HG03354 (cell line): ENCODE measurements around the gene IRX1.

ENCODE experiments used
- ATAC-seq: cut with Tn5 transposase; IDR thresholded peaks from one replicate; pipeline ENCODE4 v1.9.1; 2021; ENCODE audit warnings: mild to moderate bottlenecking; ENCODE audit not compliant: unreplicated experiment, poor library complexity, severe bottlenecking

The IRX1 gene

DNA sequence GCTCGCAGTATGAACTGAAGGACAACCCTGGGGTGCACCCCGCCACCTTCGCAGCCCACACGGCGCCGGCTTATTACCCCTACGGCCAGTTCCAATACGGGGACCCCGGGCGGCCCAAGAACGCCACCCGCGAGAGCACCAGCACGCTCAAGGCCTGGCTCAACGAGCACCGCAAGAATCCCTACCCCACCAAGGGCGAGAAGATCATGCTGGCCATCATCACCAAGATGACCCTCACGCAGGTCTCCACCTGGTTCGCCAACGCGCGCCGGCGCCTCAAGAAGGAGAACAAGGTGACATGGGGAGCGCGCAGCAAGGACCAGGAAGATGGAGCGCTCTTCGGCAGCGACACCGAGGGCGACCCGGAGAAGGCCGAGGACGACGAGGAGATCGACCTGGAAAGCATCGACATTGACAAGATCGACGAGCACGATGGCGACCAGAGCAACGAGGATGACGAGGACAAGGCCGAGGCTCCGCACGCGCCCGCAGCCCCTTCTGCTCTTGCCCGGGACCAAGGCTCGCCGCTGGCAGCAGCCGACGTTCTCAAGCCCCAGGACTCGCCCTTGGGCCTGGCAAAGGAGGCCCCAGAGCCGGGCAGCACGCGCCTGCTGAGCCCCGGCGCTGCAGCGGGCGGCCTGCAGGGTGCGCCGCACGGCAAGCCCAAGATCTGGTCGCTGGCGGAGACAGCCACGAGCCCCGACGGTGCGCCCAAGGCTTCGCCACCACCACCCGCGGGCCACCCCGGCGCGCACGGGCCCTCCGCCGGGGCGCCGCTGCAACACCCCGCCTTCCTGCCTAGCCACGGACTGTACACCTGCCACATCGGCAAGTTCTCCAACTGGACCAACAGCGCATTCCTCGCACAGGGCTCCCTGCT is 3.8 kb downstream of the IRX1 start:
- ATAC-seq: no peak

DNA sequence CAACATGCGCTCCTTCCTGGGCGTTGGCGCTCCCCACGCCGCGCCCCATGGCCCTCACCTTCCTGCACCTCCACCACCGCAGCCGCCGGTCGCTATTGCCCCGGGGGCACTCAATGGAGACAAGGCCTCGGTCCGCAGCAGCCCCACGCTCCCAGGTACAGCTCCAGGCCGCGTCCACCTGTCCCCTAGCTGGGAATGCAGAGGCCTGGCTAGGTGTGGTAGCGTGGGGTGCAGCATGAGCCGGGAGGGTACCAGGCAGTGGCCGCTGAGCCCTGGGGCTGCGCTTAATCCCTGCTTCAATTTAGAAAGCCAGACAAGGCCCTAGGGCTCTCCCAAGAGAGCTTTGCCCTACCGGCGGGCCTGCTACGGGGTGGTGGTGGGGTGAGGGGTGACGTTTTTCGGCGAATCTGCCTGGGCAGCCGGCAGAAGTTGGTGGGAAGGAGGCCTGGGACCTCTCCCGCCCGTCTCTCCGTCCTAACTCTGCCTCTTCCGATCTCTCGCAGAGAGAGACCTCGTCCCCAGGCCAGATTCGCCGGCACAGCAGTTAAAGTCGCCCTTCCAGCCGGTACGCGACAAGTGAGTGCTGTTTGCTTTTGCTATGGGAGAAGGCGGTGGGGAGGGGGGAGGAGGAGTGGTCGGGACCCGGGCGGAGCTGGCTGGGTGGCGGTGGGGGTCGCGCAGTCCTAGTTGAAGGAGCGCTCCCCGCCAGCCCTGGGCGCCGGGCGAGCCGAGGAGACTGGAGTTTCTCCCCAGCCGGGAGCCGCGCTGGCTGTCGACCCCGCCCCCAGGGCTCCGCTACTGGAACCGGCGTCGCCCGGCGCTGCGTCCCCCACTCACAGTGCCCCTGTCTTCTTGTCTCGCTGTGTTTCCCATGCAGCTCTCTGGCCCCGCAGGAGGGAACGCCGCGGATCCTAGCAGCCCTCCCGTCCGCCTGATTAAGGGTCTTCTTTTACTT is 4.8 kb downstream of the IRX1 start:
- no peak for ATAC-seq

DNA sequence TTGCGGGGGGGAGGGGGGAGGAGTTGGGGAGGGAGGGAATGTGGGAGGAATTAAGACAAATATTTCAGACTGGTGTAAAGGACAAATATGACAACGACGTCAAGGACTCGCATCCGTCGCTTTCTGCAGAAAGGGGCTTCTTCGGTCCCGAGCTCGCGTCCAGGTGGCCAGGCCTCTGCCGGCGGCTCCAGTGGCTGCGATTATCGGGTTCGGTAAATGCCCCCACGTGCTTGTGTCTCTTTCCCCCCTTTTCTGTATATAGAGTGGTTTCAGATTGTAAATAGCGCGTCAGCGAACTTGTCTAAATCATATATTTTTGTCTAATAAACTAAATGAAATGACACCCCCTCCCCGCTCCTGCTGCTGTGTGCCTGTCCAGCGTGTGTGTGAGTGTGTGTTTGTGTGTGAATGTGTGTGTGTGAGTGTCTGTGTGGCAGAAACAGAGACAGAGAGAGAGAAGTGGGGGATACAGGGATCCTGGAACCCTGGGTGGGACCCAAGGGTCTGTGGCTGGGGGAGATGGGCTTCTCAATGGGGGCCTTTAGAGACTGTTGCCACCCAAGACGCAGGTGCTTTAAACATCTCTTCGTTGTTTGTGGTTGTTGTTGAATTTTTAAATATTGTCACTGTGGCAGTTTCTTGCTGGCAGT is 5.6 kb downstream of the IRX1 start:
- ATAC-seq: no peak

DNA sequence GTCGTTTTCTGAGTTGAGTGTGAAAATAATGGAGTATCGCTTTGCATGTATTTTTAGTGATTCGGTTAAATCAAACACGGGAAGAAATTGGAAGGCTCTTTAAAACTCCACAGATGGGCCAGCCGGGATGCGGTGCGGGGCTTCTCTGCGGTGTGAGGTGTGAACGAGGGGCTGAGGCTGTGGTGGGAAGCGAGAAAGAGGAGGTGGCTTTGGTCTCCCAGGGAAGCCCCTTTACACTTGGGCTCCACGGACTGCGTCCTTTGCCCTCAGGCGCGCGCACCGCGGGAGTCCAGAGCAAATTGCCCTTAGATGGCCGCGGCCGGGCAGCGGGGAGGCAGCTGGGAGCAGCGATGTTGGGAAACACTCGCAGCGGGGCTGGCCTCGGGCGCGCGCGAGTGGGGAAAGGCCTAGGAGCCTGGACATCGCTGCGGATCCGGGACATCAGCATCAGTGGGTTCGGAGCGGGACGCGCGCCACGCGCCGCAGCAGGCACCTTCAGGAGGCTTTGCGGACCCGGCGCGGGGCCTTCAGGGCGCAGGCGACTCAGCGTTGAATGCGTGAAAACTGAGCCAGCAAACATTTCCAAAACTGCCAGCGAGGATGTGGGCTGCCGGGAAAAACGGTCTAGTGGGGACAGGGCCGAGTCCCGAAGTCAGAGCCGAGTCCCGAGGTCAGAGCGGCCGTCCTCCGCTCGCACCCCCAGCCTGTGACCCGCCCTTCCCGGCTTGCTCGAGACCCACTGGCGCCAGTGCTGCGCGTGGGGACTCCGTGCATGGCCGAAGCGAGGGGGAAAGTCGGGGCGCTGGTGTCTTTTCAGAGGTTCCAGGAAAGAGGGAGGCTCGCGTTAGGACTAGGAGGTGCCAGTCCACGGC is 6.5 kb downstream of the IRX1 start:
- no peak for ATAC-seq

DNA sequence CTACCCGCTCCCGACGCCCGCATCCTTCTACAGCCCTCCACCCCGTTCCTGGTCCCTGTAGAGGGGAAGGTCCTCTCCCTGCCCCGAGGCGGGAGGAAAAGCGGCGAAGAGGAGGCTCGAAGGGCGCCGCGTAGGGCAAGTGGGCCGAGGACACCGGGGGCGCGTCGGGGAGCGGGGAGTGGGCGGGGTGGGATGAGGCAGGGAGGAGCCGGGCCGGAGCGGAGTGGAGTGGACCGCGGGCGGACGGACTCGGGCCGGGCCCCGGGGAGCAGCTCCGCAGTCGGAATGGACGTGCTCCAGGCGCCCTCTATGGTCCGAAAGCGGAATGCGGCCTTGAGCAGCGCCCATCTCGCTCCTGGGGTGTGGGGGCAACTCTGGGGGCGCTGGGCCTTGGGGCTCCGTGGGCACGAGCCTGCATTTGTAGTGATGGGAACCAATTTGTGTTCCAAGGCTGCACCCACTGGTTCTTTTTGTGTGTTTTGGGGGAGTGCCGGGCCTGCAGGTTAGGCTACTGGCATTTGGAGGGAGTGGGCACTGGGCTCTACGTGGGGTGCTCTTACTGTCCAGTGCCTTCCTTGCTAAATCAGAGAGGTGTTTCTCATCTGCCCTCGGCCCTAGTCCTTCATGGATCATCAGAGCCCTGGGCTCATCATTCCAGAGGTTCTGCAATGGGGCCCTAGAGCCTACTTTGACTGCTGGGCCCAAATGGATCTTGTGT is 7.3 kb downstream of the IRX1 start:
- no peak for ATAC-seq

DNA sequence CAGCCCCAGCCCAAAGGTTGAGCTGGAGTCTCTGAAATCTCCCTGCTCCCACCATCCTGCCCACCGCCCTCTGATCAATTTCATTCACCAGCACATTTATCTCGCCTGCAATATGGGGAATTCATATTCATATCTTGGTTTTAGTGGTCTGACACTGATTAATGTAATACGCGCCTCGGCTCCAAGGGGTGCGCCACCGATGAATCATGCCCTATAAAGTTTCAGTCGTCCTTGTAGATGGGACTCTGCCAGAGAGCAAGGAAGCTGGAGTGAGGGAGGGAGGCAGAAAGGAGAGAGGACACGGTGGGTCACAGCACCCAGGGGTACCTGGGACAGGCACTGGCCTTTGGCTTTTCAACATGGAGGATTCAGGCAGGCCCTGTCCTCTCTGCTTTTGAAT is 8.9 kb downstream of the IRX1 start:
- no peak for ATAC-seq

DNA sequence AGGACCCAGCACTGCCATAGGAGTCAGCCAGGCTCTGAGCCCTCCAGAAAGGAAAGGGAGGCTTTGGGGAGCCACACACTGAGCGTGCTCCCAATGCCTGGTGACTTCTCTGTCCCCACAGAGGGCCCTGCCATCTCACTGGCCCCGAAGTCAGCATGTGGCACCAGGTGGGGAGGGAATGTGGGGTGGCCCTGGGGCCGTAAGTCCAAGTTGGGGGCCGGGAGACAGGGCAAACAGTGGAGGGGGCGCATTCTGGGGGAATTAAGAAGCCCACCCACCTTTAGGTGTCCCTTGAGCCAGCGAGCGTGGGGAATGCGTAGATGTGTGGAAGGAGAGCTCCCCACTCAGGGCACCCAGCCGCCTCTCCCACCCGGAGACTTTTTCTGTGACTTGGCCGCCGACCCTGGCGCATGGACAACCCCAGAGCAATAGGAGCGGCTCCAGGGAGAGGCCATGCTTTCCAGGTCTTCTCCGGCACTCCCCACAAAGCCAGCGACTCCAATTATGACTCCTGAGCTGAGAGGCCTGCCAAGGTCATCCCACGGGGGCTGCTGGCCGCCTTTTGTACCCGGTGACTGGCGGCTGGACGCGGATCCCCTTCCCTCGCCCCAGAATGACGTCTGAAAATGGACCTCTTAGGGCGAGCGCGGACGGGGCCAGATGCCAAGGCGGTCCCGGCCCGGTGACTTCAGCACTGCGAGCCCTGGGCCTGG is 9.8 kb downstream of the IRX1 start:
- ATAC-seq: no peak

DNA sequence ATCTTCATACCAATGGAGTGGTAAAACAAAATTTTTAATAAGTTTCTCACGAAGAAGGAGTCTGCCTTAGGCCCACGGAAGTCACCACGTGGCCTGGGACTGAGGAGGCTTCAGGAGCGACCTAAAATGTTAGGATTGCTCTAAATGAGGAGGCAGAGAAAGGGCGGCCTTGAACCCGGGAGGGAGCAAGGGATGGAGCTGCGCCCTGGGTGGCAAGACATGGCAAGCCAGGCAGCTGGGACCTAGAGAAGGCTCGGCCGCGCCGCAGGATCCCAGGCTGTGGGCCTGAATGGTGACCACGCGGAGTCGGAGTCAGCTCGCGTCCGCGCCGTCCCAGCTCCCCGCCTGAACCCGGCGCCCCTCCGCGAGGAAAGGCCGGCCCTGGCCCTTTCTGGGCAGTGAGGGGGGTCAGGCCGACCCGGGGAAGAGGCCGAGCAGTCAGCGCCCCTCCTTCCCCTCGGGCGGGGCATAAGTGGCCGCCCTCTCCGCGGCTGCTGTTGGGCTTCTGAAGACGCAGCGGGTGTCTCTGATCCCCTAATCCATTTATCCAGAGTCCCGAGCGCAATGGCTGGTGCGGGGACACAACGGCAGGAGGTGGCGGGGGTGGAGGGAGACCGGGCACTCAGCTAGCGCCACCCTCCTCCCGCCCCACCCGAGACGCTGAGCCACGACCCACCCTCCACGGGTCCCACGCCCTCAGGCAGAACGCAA is 10.6 kb downstream of the IRX1 start:
- no peak for ATAC-seq

DNA sequence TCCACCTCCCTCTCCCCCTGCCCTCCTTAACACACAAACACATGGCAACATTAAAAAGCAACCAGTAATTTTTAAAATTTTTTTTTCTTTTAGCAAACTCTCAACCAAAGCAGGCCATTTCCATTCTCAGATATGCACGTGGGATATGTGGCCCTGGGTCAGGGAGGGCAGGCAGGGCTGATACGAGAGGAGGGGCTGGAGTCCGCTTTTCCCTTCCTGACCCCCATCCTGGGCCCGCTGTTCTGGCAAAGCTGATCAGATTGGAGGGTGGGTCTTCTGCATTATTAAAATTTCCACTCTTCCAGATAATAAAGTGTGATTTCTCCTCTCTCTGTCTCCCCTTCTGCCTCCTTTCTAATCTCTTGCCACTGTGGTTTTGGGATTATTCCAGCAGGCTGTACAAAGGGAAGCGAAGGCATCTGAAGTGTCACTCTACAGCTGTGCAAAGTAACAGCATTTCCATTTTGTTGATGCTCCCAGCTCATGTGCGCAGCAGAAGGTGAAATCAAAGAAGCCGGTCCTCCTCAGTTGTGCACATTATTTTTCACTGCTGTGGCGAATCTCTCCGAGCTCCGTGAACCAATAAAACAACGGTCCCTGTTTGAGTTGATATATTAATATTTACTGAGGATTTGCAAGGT is 12.0 kb downstream of the IRX1 start:
- no peak for ATAC-seq

DNA sequence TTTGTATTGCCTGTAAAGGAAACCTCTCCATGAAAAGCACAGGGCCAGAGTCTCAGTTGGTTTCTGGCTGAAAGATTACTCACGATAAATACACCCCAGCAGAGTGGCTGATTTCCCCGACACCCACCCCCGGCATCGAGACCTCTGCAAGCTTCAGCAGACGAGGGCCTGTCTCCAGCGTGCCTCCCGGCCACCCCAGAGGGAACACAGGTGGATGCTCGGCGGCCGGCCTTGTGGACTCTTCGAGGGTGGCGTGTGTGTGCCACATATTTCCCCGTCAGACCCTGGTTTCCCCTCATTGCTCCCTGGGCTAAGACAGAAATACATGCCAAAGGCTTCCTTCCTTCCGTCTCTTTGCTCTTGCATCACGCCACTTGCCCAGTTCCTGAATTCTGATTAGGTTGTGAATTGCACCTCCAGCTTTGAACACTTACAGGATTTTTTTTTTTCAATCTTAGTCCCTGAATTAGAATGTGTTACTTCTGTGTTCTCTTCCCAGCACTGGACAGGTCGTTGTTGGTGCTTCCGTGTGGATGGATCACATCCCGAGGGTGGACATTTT is 13.6 kb downstream of the IRX1 start:
- ATAC-seq: no peak

DNA sequence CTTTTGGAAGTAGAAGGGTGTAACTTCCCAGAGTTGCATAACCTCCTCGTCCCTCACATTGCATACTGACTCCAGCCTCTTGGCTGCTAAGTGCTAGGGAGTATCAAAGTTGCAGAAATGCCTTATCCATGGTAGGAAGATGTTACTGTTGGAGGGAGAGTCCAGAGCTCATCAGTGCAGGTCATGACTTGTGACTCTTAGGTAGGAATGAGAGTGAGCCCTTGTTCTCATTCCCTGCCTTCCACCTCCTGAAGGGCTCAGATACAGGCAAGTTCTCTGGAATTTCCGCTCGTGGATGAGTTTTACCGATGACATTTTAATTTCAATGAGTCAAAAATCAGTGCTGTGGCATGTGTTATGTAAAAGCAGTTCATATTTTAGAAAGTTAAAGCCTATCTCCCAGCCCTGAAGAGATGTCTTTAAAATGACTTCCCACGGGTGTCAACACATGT is 17.0 kb downstream of the IRX1 start:
- no peak for ATAC-seq

DNA sequence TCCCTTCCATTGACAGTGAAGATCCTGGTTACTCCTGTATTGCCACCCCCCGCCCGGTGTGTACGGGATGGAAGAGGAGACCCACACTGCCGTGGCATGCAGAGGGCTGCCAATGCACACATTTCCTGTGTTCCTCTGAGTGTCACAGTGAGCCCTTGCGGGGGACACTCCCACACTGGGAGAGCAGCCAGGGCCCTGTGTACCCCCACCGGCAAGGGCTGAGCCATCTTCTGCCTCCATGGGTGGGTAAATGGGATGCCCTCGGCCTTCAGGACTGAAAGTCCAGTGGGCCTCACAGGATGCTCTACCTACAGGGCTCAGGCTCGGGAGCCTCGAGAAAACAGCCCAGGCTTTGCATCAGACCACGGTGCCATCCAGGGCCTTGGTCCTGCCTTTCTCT is 18.1 kb downstream of the IRX1 start:
- no peak for ATAC-seq

DNA sequence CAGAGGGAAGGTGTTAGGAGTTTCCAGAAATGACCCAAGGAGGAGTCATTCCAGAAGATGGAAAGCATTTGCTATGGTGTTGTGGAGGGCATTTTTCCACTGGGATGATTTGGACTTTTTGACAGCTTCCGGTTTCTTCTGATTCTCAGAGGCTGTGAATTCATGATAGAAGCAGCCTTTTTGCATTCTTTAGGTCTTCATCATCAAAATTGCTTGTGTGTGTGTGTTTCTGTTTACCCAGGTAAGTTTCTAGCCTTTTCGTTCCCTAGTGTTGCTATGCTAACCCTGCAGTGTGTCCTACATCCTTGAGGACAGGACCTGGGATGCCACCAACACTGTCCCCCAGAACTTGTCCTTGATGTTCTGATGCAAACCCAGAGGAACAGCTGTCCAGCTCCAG is 19.6 kb downstream of the IRX1 start:
- ATAC-seq: no peak

DNA sequence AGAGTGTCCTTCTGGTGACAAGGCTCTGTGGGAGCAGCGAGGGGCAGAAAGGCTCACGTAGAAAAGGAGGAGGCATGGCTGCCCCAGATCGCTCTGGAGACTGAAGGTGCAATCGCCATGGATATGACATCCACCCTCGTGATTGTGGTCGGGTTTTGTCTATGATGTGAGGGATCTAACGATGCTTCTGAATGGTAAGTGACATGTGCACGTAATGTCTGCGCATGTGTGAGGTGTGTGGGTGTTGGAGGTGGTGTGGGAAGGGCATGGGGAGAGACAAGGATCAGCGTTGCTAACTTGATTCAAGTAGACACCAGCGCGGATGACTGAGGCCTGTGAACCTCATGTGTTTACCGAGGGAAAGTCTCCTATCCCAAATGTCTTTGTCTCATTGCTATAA is 20.2 kb downstream of the IRX1 start:
- ATAC-seq: no peak

DNA sequence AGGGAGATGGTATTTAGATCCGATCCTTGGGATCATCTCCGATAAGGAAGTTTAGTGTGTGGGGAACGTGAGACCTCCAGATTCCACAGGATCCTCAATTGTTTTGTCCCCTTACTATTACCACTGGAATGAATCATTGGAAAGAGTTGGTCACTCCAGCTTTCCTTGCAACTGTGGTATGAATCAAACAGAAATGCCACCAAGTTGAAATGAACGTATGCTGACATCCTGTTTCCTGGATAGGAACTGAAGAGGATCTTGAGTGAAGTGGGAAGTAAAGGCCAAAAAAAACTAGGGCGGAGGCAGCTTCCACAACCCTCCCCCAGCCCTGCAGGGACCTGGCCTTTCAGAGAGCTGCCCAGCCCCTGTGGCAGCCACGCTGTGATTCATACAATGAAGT is 23.9 kb downstream of the IRX1 start:
- no peak for ATAC-seq

DNA sequence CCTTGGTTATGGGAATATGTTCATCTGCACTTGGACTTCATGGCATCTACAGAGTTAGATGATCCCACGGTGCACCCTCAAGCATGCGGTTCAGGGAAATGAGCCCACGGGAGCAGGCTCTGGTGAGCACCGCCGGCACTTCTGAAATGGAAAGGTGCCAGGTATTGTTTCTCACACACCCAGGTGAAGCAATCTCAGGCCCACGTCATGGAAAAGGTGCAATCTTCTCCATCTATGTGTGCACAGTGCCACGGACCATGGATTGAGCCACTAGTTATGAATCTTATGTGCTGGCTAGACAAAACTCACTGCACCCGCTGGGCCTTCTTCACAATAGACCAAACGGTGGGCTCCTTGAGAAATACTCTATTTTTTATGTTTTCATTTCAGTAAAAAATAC is 27.3 kb downstream of the IRX1 start:
- no peak for ATAC-seq

DNA sequence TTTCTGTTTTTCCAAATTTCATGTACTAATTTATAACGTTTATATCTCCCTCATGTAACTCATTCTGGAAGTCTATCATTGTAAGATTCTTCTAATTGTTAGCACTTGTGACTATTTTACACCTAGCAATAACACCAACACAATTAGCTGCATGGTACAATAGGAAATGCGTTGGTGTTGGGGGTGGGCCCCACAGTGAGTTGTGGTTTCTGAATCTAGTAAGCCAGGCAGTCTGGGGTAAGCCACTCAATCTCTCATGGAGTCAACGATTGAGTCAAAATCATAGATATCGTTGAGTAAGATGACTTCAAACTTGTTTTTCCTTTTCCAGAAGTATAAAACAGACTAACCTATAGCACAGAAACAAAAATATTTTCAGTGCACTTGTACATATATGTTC is 30.0 kb downstream of the IRX1 start:
- no peak for ATAC-seq
